ENCODE results near the gene ALOXE3.
A peak's percentile ranks its signal among the peaks of the same experiment; 100 is the strongest.

The ALOXE3 gene

GRCh38 chr17:8117980-8118768 is at the start of gene ALOXE3:
TSS of gene ALOXE3 (minus strand) at chr17:8118514. CDS start at chr17:8117990, 524 bp downstream.
- peak; percentile 52 for DNase-seq (ENCODE audit: low spot score)

GRCh38 chr17:8167526-8167925 is 49.2 kb upstream of the ALOXE3 start:
- DNase-seq (ENCODE audit: low spot score), result no peak

GRCh38 chr17:8166731-8167130 is 48.4 kb upstream of the ALOXE3 start:
- no peak for DNase-seq (ENCODE audit: low spot score)

GRCh38 chr17:8164815-8165131 is 46.5 kb upstream of the ALOXE3 start:
- DNase-seq (ENCODE audit: low spot score), result no peak

- peak; percentile 50 for DNase-seq (ENCODE audit: low spot score)
These were observed 45.9 kb upstream of the ALOXE3 start for GRCh38 chr17:8163978-8164814.

GRCh38 chr17:8162997-8163977 is 45.0 kb upstream of the ALOXE3 start:
- no peak for DNase-seq (ENCODE audit: low spot score)

GRCh38 chr17:8162233-8162996 is 44.1 kb upstream of the ALOXE3 start, which contains the start of gene VAMP2:
TSS of gene VAMP2 (minus strand) at chr17:8162948. CDS start at chr17:8162879, 69 bp downstream.
- DNase-seq (ENCODE audit: low spot score), result peak; percentile 88

GRCh38 chr17:8161289-8162232 is 43.2 kb upstream of the ALOXE3 start:
- peak; percentile 35 for DNase-seq (ENCODE audit: low spot score)

GRCh38 chr17:8160741-8161221 is 42.5 kb upstream of the ALOXE3 start:
- no peak for DNase-seq (ENCODE audit: low spot score)

GRCh38 chr17:8160224-8160577 is 41.9 kb upstream of the ALOXE3 start:
- no peak for DNase-seq (ENCODE audit: low spot score)

- no peak for DNase-seq (ENCODE audit: low spot score)
These were observed 41.3 kb upstream of the ALOXE3 start for GRCh38 chr17:8159459-8160223.

GRCh38 chr17:8159032-8159400 is 40.7 kb upstream of the ALOXE3 start:
- DNase-seq (ENCODE audit: low spot score), result no peak

GRCh38 chr17:8158267-8159031 is 40.1 kb upstream of the ALOXE3 start:
- DNase-seq (ENCODE audit: low spot score), result peak; percentile 94

- DNase-seq (ENCODE audit: low spot score), result peak; percentile 100
These were observed 38.1 kb upstream of the ALOXE3 start for GRCh38 chr17:8156246-8156992.

GRCh38 chr17:8155996-8156245 is 37.6 kb upstream of the ALOXE3 start:
- DNase-seq (ENCODE audit: low spot score), result no peak

- peak; percentile 58 for DNase-seq (ENCODE audit: low spot score)
These were observed 37.1 kb upstream of the ALOXE3 start for GRCh38 chr17:8155231-8155995.

- no peak for DNase-seq (ENCODE audit: low spot score)
These were observed 36.4 kb upstream of the ALOXE3 start for GRCh38 chr17:8154608-8155155.
